ENCODE data around the gene CDYL.

Gene CDYL

DNA sequence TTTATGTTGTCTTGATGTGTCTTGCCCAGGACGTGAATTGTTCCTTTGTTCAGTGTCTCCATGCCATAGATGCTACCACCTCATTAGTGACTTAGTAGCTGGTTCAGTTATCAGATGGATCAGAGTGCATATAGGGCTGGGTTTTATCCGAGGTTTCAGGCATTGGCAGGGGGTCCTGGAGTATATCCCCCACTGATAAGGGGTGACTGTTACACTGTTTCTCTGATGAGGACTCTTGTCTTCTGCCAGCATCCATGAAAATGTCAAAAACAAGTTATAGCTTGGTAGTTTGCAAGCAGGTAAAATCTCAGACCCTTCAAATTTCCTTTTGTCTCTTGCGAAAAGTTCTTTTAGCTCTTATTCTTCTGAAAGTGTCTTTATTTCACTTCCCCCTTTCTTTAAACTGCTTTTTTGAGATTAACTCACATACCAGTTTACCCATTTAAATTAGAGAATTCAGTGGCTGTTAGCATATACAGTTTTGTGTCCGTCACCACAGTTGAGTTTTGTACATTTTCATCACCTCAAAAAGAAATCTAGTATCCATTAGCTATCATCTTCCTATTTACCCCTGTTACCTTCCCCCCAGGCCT, 109.2 kb downstream of the CDYL start:
- no peak for DNase-seq

DNA sequence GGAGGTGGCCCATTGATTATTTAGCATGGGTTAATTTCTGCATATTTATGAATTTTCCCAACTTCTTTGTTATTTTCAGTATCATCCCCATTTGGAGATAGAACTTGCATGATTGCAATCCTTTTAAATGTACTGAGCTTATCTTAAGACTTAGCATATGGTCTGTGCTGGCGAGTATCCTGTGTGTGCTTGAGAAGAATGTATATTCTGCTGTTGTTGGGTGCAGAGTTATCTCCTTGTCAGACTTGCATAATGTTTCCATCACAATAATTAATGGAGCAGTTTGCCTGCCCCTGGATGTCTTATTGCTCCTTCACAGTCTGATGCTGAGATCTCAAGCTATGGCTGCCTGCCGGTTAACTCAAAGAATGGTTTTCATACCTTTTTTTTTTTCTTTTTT, 112.6 kb downstream of the CDYL start:
- DNase-seq = no peak

DNA sequence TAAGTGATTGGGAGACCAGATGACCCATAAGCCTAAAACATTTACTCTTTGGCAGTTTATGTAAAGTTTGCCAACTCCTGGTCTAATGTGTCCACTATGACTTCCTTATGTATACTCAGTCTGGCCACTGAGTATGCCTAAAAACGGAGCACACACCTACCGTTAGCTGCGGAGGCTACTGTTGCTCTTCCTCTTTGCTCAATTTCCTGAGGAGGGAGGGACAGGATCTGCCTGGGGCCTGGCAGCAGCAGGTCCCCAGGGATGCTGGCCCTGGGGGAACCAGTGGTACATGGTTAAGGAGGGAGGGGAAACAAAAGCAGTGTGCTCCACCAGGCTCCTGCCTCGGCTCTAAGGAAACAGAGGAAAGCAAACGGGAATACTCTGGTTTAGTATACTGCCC, 113.5 kb downstream of the CDYL start:
- no peak for DNase-seq

DNA sequence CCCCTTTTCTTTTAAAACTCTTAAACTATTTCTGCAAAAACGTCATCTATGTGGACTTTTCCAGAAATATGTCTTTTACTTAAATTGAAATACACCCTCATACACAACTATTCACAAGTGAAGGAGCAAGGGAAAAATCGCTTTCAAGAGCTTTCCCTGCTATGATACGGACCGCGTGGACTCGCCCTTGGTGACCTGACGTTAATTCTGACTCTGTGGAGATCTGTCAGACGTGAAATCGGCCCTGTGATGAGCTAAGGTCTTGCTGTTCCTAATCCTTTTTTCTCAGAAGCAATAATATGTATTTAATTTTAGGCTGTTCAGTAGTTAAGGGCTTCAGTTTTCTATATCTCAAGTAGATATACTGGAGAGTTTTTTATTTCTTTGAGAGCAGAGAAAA, 114.0 kb downstream of the CDYL start:
- no peak for DNase-seq

DNA sequence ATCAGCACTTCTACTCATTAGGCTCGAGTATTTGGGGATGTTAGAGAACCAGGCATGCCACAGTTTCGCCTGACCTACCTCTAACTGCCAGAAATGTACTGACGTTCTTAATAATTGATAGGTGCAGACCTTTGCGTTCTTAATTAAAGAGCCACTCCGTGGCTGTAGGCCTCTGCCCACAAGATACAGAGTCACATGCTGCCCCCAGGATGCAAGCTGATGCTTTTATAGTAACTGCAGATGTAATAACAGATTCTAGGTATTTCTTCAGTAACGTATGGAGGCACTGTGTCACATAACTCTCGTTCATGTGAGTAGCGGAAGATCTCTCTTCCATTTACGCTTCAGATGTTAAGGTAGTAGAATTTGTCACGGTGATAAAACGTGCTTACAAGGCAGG, 114.4 kb downstream of the CDYL start:
- no peak for DNase-seq

DNA sequence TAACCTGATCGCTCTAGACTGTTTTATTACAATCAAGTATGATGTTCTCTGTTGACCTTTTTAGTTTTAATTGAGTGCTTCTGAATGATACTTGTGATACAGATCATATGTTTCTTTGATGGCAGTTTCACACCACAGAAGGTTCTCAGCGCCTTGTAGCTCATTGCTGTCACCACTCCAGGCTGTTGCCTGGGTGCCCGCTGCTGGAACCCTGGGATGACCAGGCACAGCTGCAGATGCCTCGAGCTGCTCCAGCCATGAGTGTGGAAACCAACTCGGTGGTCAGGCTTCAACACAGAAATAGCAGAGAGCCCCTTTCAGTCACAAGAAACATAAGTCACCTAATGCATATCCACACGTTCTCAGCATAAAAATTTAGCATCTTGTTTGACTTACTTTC, 114.9 kb downstream of the CDYL start:
- DNase-seq = no peak

DNA sequence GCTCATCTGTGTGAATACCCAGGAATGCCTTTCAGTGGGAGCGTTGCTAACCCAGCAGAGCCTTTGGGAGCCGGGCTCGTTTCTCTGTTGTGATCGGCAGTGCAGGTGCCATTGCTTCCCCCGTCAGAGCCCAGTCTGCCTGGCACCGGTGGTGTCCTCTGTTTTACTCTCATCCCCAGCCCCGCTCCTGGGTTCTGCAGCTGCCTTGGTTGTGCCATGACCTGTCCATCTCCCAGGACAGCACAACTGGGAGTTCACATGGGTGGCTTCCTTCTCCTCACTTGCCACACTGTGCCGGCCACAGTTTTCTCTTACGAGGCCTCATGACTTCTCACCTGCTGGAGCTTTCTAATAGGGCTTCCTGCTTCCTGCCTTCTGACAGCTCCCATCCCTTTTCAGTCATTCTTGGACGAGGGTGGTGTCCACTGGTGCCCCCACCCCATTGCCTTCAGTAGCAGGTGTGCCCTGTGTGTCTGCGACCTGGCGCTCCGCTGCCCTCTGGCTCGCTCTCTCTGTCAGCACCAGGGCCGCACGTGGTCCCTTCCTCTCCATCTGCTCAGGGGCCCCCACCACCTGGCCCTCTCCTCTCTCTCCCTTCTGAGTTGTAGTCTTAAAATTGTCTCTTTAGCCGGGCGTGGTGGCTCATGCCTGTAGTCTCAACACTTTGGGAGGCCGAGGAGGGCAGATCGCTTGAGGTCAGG, 116.7 kb downstream of the CDYL start:
- DNase-seq = no peak

DNA sequence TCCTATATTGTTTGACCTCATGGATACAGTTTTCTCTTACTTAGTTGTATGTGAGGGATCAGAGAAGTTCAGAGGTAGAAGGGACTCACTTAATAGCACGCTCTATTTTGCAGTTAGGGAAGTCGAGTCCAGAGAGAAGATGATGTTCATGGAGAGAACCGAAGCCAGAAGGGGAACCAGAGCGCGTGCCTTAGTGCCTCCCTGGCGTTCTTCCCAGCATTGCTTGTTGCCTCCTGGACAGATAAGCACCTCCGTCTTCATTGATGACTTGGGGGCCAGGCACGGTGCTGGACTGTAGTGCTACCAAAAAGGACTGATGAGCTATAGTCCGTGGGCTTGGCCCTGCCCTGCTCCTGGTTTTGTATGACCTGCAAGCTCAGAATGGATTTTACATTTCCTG, 117.8 kb downstream of the CDYL start:
- DNase-seq = no peak

DNA sequence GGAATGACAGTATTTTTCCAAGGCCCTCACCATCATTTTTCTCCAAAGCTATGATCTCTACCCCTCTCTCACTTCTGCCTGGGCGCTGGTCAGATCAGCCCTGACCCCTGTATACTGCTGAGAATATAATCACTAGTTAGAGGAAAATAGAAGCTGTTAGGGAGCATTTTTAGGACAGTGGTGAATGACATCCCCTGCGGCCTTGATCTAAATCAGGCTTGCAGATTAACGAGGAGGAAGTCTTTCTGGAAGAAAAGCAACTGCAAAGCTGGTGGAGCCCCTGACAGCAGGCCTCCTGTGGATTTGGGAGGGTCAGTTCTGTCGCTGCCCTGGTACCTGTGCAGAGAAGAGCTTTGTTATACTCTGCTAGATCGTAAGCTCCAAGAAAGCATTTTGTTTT, 119.8 kb downstream of the CDYL start:
- DNase-seq = no peak

DNA sequence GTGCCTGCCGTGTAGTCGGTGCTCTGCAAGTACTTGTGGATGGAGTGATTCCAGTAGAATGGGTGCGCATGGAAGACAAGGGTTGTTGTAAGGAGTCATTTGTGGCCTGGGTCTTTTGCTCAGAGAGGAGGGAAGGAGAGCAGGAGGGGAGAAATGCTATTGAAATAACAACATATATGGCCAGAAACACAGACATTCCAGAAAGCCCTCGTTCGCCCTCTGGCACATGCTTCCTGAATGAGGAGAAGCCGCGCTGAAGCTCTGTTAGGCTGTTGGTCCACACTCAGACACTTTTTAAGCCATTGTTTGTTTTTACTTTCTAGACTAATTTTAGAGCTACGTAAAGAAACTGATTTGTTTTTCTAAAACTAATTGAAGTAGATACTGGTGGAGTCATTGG, 120.2 kb downstream of the CDYL start:
- DNase-seq = no peak

DNA sequence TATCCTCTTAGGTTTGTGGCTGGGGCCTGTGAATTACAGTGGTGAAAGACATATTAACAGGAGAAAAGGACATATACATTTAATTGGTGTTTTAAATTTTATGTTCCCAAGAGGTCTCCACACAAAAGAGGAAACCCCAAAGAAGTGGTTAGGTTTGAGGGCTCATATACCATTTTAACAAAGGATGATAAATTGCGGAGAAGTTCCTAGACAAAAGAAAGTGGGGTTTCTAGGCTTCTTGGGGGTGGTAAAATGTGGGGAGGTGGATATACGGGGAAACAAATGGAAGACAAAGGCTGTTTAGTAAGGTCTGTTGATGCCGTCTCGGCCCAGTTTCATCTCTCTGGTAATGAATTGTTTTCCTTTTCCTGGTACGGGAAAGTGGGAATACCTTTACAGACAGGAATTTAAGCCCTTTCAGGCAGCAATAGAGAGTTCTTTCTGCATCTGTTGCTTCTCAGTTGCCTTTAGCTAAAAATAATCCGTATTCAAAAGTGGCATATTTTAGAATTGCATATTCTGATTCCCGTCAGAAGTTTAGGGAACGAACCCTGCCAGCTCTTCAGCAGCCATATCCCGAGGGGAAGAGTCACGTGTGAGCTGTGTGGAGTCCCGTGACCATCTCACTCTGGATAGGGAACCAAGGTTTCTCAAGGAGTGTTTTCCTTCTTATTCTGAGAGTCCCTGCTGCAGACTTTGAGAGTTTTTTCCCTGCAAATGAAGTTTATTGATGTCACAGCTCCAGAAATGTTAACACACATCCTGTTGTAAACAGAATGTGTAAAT, 123.2 kb downstream of the CDYL start:
- no peak for DNase-seq

DNA sequence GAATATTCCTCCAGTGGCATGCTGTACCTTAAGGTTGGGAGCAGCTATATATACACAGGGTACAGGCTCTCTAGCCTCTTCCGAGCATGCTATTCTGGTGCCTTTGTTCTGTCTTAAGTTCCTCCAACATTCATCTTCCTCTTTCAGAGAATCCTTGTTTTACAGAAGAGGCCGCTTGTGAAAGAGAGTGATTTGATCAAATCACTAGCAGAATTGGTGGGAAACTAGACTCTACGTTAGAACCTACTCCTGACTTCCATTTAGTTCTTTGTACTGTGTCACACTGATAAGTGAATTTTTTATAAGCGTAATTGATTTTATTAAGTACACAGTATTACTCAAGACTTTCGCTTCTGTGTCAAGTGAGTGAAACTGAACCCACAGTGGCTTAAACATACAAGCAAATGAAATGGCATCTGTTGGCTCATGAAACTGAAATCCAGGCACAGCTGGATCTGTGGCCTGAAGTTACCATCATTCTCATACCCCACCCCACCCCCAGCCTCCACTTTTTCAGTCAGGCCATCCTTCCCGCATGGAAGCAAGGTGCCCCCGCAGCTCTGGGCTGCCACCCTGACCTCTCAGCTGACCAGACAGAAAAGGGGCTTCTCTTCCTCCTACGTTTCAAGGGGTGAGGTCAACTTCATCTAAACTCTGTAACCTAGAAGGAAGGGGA, 125.3 kb downstream of the CDYL start:
- DNase-seq = no peak

DNA sequence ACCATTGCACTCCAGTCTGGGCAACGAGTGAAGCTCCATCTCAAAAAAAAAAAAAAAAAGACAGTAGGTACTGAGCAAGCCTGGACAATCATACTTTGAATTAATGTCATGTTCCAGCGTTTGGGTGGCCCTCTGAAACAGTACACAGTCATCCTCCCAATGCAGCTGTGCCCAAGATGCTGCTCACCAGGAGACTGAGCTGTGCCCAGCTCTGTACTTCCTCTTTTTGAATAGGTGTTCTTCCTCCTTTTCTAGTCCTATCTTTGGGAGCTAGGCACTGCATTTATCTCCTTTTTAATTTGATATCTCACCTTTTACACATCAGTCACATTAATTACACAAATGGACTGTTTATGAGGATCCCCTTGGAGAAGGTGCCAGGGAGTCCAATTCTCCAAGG, 126.2 kb downstream of the CDYL start:
- no peak for DNase-seq

DNA sequence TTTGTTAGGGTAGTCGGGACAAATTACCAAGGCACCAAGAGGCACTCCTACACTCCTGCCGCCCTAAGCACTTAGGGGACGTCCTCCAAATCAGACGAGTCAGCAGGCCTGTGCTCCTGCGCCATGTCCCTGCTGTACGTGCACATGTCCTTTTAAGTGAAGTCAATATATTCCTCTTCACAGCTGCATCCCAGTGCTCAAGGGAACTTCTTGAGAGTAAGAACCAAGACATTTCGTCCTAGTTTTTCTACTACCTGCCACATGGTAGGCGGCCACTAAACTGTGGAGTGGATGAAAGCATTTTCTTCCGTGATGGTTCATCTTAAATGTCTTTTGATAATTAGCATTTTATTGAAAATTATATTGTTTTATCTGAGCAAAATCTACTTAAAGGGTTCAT, 126.9 kb downstream of the CDYL start:
- DNase-seq = no peak

DNA sequence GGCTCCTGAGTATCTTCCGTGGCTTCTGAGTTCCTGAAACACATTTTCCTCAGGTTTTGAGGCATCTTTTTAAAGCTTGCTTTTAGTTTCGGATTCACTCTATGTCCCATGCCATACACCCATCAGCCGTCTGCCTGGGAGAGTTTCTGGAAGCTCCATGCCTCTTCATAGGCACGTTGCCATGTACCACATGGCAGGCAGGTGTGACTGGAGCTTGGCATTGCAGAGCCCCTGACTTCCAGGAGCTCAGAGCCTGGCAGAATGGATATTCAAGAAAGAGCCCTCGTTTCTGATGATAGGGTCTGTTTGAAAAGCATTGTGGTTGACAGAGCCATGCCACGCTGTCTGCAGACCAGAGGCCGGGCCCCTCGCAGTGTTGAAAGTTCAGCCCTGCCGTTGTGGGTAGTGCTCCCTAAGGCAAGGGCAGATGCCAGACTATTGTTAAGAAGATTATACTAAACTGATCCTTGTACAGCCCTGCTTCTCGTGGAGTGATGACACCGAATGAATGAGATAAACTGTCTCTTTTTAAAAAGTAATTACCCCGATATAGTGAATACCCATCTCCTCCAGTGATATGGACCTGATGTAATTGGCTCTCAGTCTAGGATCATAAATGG, 127.7 kb downstream of the CDYL start:
- no peak for DNase-seq

DNA sequence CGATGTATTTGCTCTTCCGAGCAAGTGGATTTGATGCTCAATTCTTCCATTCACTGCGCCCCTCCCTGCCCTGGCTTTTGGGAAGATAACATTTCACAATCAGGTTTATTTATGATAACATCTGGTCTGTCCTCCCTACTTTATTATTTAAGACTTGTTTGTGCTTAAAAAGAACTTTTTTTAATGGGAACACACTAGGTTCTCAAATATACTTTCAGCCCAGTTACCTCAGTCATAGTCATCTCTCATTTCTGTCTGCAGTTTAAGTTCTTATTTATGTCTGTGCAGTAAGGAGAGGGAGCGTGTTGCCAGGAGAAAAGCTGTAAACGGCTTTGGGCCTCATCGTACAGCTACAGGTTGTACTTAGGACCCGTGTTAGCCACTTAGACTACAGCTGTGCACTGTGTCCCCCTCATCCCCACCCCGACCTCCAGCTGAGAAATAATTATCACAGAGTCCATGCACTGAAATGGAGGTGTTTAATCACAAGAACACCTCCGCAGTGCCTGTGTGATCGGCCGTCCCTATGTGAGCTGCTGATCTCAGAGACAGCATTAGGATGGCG, 128.3 kb downstream of the CDYL start:
- DNase-seq = no peak

DNA sequence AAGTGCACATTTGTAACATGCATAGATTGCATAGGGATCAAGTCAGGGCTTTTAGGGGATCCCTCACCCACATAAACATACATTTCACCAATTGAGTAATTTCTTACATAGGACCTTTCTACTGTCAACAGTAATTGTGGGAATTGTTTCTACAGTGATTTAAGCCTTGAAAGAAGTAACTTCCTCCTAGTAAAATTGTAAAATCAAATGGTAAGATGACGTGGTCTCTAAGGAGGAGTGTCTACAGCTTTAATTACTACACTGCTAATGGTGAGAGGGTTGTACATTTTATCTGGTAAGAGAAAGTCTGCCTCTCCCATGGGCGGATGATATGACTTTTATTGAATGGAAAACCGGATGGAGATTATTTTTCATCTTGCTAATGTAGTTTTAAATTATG, 129.6 kb downstream of the CDYL start:
- DNase-seq = no peak

DNA sequence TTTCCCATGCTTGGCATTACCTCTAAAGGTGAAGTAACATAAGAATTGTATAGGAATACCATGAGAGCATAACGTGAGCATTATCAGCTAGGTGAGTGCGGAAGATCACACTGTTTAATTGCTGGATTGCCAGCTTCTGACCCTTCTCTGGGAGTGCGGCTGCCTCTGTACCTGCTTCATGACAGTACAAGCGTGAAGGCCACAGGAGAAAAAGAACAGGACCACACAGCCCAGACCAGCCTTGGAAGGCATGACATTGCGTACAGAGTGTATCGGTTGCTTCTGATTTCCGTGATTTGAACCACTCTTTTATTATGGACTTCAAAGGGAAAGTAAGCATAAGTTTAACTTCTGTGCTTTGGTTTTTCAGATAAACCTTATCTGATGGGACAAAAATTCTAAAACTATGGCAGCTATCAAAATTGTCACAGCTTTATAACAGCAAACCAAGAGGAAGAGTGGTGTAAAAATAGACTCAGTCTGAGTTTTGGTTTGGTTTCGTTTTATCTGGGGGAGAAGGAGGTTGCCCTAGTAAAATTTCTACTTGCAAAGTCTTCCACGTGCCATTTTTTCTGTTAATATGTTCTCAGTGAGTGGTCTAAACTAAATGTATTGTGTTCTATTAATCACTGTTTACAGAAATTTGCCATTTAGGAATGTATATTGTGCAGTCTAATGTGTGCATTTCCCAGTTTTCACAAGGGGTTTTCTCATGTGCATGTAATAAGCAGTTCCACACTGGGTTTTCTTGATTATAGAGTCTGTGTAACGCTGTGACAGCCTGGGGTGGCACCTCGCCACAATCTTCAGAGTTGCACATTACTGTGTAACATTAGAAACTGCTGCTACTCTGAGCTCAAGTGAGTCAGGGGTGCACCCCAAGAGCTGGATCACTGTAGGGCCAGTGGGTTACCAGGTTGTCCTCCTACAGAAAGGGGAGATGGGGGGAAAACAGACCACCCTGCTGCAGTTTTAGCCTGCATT, 130.4 kb downstream of the CDYL start:
- no peak for DNase-seq

DNA sequence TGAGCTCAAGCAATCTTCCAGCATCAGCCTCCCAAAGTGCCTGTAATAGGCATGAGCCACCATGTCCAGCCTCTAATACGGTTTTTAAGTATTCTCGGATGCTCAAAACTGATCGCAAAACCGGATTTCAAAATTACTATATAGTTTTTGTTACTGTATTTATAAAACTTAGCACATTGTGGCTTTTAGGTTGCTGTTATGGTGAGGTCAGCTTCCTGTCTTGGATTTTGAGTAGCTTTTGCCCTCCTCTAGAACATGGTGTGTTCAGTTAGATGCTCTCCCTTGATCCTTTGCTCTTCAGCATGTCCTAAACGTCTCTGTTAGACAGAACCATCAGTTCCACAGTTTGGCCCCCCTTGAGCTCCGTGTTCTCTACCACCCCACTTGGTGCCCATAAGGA, 131.4 kb downstream of the CDYL start:
- DNase-seq = no peak

DNA sequence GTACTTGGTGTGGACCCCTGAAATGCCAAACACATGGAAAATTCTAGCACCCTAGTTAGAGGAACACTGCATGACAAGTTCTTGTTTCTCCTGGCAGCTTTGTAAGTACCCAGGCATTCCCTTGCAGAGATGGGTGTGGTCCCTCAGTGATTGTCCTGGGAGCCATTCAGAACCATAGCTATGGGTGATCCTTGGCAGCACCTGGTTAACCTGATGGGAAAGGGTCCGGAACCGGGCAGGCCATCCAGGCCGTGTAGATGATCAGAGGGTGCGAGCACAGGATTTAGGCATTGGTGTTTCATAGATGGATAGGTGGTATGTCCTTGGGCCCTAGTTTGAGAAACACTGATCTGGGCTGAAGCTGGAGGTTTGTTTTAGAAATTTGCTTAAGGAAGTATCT, 131.9 kb downstream of the CDYL start:
- no peak for DNase-seq

DNA sequence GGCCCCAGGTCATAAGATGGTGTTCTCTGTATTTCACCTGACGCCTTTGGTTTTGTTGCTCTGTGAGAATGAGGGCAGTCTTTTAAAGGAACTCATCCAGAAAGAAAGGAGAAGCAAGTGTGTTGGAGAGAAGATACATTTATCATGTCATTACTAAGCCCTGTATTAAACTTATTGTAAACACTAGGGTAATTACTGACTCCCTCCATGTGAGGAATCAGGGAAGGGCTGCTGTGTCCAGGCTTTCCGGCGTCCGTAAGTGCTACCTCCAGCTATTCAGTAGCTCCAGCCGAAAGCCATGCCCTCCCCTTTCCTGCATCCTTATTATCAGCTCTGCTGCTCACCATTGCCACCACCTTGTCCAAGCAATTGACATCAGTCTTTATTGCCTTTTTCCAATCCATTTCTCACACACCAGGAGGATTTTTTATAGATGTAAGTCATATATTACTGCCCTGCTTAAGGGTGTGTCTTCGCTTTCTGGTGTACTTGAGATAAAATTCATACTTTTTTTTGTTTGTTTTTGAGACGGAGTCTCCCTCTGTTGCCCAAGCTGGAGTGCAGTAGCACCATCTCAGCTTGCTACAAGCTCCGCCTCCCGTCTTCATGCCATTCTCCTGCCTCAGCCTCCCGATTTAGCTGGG, 133.0 kb downstream of the CDYL start:
- no peak for DNase-seq

Measured in cerebellar nuclear complex (tissue), 1 donor.